Measurements from ENCODE around the gene MKLN1. TPM values are rescaled to one million over a fixed set of nuclear protein-coding genes. Genes with fewer than 3 reads are reported as not detected.

The MKLN1 gene
- total RNA-seq, 3 donors from 2014 or later, result 78.1 to 113 (median 80.3) TPM

DNA sequence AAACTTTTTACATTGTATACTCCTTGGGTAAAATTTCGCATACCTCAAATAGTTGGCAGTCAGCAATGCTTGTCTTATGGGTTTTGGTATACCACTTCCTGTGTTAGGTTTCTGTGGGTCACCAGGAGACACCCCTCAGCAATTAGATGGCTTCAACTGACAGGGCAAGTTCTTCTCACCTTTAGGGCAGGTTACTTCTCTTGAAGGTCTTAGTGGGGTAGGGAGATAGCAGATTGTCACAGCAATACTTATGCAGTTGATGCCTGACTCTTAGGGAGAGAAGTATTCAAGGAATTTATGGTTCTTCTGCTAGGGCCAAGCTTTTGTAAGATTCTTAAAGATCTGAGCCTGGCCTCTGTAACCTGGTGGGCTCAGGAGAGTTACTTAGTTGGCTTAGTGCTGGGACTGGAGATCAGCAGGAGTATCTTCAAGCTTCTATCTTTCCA is 42.9 kb downstream of the MKLN1 start:
- TF ChIP-seq POLR2A (IDR thresholded peaks at IDR 0.05) (no peak), POLR2AphosphoS5 (IDR thresholded peaks at IDR 0.05) (no peak)
- TF ChIP-seq, protein P1, sequence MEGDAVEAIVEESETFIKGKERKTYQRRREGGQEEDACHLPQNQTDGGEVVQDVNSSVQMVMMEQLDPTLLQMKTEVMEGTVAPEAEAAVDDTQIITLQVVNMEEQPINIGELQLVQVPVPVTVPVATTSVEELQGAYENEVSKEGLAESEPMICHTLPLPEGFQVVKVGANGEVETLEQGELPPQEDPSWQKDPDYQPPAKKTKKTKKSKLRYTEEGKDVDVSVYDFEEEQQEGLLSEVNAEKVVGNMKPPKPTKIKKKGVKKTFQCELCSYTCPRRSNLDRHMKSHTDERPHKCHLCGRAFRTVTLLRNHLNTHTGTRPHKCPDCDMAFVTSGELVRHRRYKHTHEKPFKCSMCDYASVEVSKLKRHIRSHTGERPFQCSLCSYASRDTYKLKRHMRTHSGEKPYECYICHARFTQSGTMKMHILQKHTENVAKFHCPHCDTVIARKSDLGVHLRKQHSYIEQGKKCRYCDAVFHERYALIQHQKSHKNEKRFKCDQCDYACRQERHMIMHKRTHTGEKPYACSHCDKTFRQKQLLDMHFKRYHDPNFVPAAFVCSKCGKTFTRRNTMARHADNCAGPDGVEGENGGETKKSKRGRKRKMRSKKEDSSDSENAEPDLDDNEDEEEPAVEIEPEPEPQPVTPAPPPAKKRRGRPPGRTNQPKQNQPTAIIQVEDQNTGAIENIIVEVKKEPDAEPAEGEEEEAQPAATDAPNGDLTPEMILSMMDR (IDR thresholded peaks at IDR 0.05), result no peak
- no peaks in the 10 kb centered on the region for H3K27me3 ChIP-seq
- DNase-seq (ENCODE audit: low spot score in 2 of 2), result no peak
- intact Hi-C loops (cut with DNase I; ENCODE audit: low total_unique reads), result no loop called here
- no peaks in the 10 kb centered on the region for H3K36me3 ChIP-seq
- no peak overlapping the region for H3K27ac ChIP-seq
- no peaks in the 10 kb centered on the region for H3K9me3 ChIP-seq
- no peaks in the 10 kb centered on the region for H3K4me1 ChIP-seq
- H3K4me3 ChIP-seq, result no peak overlapping the region

DNA sequence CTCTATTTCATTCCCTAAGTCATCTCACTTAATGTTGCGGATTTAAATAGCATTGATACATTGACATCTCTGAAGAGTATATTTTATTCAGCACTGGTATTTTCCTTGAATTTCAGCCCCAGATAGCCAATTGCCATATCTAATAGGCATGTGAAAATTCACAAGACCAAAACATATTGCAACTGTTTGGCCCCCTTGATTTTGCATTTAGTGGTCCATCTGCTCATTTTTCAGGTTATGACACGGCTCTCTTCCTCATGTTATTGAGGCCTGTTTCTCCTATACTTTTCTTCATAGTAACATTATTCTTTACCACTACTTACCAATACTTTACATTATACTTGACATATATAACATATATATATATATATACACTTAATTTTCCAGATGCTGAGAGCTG is 43.7 kb downstream of the MKLN1 start:
- no peaks in the 10 kb centered on the region for H3K27me3 ChIP-seq
- no peak overlapping the region for H3K27ac ChIP-seq
- H3K4me1 ChIP-seq, result no peaks in the 10 kb centered on the region
- H3K9me3 ChIP-seq, result no peaks in the 10 kb centered on the region
- intact Hi-C loops (cut with DNase I; ENCODE audit: low total_unique reads), result no loop called here
- H3K4me3 ChIP-seq, result no peak overlapping the region
- TF ChIP-seq, protein P1 (IDR thresholded peaks at IDR 0.05), result no peak
- TF ChIP-seq POLR2A (IDR thresholded peaks at IDR 0.05), result no peak
- TF ChIP-seq POLR2AphosphoS5 (IDR thresholded peaks at IDR 0.05), result no peak
- no peak for DNase-seq (ENCODE audit: low spot score in 2 of 2)
- no peaks in the 10 kb centered on the region for H3K36me3 ChIP-seq

DNA sequence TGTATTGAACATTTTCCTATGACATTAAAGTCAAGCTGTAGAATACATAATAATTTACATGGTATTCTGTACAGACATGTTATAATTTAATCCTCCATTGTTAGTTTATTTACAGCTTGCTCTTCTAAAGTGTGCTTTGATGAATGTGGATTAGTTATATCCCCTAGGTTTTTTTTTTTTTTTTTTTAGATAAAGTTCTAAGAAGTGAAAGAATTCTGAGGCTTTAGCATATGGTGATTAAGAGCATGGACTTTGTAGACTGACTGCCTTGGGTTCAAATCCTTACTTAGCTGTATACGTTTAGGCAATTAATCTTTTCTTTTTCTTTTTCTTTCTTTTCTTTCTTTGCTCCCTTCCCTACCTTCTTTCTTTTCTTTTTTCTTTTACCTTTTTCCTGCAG is 44.9 kb downstream of the MKLN1 start:
- TF ChIP-seq POLR2A (IDR thresholded peaks at IDR 0.05) (no peak), POLR2AphosphoS5 (IDR thresholded peaks at IDR 0.05) (no peak)
- TF ChIP-seq, protein P1 (IDR thresholded peaks at IDR 0.05), result no peak
- Histone ChIP-seq H3K27me3 (no peaks in the 10 kb centered on the region), H3K9me3 (no peaks in the 10 kb centered on the region), H3K36me3 (no peaks in the 10 kb centered on the region), H3K4me1 (no peaks in the 10 kb centered on the region), H3K4me3 (no peak overlapping the region), H3K27ac (no peak overlapping the region)
- no peak for DNase-seq (ENCODE audit: low spot score in 2 of 2)
- intact Hi-C loops (cut with DNase I; ENCODE audit: low total_unique reads), result no loop called here

DNA sequence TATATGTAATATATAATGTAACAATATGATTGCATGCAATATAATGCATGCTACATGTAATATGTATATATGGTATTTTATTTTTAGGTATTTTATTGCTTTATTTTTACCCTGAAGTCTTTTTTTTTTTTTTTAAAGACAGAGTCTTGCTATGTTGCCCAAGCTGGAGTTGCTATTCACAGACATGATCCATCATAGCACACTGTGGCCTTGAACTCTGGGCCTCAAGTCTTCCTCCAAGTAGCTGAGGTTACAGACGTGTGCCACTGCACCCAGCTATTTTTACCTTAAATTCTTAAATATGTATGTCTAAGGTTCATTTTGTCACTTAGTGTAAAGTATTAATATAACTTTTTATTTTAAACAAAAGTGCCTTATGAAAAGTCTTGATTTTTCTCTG is 47.1 kb downstream of the MKLN1 start:
- no peak overlapping the region for H3K4me3 ChIP-seq
- no peaks in the 10 kb centered on the region for H3K4me1 ChIP-seq
- H3K27me3 ChIP-seq, result no peaks in the 10 kb centered on the region
- no peaks in the 10 kb centered on the region for H3K36me3 ChIP-seq
- DNase-seq (ENCODE audit: low spot score in 2 of 2), result no peak
- intact Hi-C loops (cut with DNase I; ENCODE audit: low total_unique reads), result no loop called here
- H3K9me3 ChIP-seq, result no peaks in the 10 kb centered on the region
- TF ChIP-seq POLR2AphosphoS5 (IDR thresholded peaks at IDR 0.05), result no peak
- no peak for TF ChIP-seq POLR2A (IDR thresholded peaks at IDR 0.05)
- TF ChIP-seq, protein P1 (IDR thresholded peaks at IDR 0.05), result no peak
- H3K27ac ChIP-seq, result no peak overlapping the region

DNA sequence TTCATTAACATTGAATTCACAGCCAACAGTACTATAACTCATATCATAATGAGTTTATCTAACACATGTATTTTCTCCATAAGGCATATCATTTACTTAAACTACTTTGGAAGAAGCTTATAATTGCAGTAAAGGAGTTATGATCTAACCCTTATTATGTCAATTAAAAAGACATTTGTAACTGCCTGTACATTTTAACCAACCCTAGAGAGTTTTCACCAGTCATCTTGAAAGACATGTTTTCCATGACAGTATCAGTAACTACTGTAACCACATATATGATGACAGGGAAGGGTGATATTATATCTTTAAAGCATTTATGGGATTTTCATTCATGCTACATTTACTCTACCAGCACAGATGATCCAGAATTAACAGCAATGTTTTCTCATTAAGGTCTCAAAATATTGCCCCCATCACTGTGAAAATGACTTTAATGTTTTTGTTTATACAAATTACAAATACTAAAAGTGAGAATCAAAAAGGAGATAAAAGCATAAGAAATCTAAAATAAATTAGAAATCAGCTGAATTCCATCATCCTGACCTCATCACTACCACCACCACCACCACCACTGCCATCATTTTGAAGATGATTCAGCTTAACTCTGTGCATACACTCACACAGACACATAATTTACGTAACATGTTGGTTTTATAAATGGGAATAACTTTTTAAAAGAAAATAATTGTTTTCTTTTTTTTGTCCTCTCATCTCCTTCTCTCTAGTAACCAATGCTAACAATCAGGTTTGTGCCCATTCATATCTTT is 53.6 kb downstream of the MKLN1 start:
- no peaks in the 10 kb centered on the region for H3K36me3 ChIP-seq
- no peak for DNase-seq (ENCODE audit: low spot score in 2 of 2)
- H3K4me1 ChIP-seq, result no peaks in the 10 kb centered on the region
- intact Hi-C loops (cut with DNase I; ENCODE audit: low total_unique reads), result no loop called here
- no peaks in the 10 kb centered on the region for H3K9me3 ChIP-seq
- H3K27me3 ChIP-seq, result no peaks in the 10 kb centered on the region
- H3K4me3 ChIP-seq, result no peak overlapping the region
- H3K27ac ChIP-seq, result no peak overlapping the region
- TF ChIP-seq POLR2A (IDR thresholded peaks at IDR 0.05), result no peak
- TF ChIP-seq POLR2AphosphoS5 (IDR thresholded peaks at IDR 0.05), result no peak
- TF ChIP-seq, protein P1 (IDR thresholded peaks at IDR 0.05), result no peak
